ENCODE results near the gene CDADC1.

DNA sequence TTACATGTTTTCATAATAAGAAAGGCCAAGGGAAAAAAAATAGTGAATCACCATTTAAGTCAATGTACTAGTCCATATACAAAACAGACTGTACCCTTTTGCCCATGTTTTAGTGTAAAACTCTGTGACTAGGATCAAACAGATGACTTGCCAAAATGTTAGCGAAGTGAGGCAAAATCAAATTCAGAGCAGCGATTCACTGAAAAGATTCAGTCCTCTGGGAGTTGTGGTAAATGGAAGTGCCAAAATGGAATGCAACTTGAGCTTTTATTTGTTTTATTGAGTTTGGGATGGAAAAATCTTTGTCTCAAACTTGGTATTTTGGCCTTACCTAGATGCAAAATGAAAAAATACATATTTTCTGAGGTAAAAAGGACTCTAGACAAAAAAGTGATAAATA is 9.1 kb downstream of the CDADC1 start:
- TF ChIP-seq GLIS3 (CRISPR knock-in tag; IDR thresholded peaks at IDR 0.05) (no peak), TOX (CRISPR knock-in tag; IDR thresholded peaks at IDR 0.05; ENCODE audit: borderline replicate concordance) (no peak), PPARA (CRISPR knock-in tag; IDR thresholded peaks at IDR 0.05; ENCODE audit: borderline replicate concordance) (no peak), SNAI2 (CRISPR knock-in tag; IDR thresholded peaks at IDR 0.05) (no peak), ESRRG (CRISPR knock-in tag; IDR thresholded peaks at IDR 0.05) (no peak), TCF4 (CRISPR knock-in tag; IDR thresholded peaks at IDR 0.05; ENCODE audit: borderline replicate concordance) (no peak), PATZ1 (CRISPR knock-in tag; IDR thresholded peaks at IDR 0.05; ENCODE audit: borderline replicate concordance) (no peak), ZFP30 (CRISPR knock-in tag; IDR thresholded peaks at IDR 0.05) (no peak), ZNF70 (CRISPR knock-in tag; IDR thresholded peaks at IDR 0.05) (no peak), ARNTL (CRISPR knock-in tag; IDR thresholded peaks at IDR 0.05; ENCODE audit: borderline replicate concordance, low read depth) (no peak), OSR1 (CRISPR knock-in tag; IDR thresholded peaks at IDR 0.05) (no peak), RARB (CRISPR knock-in tag; IDR thresholded peaks at IDR 0.05) (no peak)
- TF ChIP-seq, protein P1, sequence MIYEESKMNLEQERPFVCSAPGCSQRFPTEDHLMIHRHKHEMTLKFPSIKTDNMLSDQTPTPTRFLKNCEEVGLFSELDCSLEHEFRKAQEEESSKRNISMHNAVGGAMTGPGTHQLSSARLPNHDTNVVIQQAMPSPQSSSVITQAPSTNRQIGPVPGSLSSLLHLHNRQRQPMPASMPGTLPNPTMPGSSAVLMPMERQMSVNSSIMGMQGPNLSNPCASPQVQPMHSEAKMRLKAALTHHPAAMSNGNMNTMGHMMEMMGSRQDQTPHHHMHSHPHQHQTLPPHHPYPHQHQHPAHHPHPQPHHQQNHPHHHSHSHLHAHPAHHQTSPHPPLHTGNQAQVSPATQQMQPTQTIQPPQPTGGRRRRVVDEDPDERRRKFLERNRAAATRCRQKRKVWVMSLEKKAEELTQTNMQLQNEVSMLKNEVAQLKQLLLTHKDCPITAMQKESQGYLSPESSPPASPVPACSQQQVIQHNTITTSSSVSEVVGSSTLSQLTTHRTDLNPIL (CRISPR knock-in tag; IDR thresholded peaks at IDR 0.05; ENCODE audit: low read depth), result no peak
